ENCODE measurements around the gene KRT83.
"Not testable (repeated sequence)": the region's sequence is repeated elsewhere in the genome, so short reads cannot be mapped to it uniquely, and the experiment has no call there.

Gene KRT83

DNA sequence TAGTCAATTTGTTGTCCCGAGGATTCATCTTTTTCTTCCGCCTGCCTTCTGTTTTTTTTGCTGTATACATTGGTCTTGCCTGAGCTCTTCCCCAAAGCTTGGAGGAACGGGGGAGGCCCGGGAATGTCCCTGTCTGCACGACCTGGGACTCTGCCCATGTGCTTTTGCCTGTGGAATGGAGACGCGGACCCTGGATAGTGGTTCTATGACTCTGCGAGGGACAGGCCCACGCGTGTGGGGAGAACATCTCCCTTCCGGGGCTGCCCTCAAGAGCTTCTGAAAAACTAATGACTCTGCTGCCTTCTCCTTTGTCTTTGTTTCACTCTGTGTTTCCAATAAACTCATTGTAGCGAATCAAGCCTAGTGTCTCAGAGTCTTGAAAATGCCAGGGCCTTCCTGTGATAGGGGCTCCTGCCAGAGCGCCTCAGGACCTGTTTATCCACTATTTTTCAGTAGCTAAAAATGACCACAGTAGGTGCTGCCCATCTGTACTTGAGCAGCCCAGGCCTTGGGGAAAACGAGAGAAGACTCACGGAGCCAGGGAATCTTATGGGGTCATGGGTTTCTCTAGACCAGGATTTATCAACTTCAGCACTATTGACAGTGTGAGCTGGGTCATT is 12.3 kb downstream of the KRT83 start:
- DNase-seq (ENCODE audit: low read depth): no peak

DNA sequence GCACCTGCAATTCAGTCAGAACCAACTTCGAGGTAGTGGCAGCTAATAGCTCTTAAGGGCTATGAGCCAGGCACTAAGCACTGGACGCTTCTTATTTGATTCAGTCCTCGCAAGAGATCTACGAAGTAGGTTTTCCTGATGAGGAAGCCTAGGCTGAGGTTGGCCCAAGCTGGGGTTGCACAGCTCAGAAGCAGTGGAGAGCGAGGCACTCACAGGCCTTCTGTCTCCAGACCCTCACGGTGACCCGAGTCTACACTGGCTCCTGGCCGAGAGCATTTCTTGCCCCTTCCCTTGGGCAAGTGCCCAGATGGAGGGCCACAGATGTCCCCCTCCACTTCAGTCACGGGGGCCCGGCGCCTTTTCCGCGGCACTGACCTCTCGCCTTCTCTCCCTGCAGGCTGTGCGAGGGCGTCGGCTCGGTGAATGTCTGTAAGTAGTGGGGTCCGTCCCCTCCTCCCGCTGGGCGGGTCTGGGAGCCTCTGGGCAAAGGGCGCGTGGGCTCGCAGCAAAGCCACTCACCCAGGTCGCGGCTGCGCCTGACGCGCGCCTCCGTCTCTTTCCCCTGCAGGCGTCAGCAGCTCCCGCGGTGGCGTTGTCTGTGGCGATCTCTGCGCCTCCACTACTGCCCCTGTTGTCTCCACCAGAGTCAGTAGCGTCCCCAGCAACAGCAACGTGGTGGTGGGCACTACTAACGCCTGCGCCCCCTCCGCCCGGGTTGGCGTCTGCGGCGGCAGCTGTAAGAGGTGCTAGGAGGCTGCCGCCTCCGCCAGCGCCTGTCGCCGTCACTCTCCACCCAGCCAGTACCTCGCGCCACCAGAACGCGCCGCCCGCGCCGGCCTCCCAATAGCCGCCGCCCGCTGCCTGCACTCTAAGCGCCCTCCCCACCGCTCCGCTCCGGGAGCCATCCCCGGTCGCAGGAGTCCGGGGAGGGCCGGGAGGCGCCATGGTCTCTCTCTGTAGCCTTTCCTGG is 13.1 kb downstream of the KRT83 start:
- no peak for DNase-seq (ENCODE audit: low read depth)

DNA sequence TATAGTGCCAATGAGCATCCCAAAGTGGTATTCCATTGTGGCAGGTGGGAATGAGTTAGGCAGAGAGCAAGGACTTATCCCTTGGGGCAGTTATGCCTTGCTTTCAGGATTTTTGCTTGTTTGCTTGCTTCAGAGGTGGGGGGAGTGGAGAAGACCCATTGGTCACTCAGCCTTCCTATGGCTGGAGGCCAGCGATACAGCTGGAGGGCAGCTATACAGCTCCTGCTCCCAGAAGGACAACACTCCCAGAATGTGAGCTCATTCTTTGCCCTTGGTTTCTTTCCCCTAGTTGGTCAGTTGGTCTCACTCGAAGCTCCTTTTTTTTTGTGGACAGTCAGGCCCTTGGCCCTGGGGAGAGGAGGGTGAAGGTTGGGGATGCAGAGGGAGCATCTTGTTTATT is 14.5 kb downstream of the KRT83 start:
- no peak for DNase-seq (ENCODE audit: low read depth)

DNA sequence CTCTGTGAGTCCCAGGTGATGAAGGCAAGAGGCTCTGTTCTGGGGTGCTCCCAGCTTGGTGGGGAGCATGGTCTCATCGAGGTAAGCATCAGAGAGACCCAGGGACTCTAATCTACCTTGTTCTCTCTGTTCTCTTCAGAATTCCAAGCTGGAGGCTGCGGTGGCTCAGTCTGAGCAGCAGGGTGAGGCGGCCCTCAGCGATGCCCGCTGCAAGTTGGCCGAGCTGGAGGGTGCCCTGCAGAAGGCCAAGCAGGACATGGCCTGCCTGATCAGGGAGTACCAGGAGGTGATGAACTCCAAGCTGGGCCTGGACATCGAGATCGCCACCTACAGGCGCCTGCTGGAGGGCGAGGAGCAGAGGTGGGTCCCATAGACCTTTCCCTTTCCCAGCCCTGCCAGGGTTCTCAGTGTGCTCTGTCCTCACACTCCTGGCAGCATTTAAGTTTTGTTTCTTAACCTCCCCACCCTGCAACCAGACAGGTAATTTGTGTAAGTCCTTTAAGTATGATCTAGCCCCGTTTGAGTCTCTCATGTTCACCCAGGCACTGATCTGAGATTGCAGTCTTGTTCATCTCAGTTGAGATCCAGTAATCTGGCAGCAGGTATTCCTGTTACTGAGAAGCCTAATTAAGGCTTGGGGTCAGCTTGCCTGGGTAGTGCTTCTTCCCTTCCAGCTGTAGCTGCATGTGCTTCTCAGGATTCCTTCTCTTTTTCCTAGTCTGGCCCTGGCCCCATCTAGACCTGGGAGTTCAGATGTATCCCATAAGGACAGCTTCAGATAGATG is 15.1 kb downstream of the KRT83 start:
- no peak for DNase-seq (ENCODE audit: low read depth)

DNA sequence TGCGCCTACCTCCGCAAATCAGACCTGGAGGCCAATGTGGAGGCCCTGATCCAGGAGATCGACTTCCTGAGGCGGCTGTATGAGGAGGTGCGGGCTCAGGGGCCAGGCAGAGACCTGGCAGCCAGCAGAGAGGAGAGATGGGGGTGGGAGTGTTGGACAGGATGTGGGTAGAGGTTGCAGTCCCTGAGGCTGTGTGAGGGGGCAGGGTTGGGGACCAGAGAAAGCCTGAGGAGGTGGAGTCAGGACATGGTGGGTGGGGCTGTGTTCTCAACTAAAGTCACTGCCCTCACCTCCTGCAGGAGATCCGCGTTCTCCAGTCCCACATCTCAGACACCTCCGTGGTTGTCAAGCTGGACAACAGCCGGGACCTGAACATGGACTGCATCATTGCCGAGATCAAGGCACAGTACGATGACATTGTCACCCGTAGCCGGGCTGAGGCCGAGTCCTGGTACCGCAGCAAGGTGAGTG is 16.2 kb downstream of the KRT83 start:
- DNase-seq (ENCODE audit: low read depth): not testable (repeated sequence)

DNA sequence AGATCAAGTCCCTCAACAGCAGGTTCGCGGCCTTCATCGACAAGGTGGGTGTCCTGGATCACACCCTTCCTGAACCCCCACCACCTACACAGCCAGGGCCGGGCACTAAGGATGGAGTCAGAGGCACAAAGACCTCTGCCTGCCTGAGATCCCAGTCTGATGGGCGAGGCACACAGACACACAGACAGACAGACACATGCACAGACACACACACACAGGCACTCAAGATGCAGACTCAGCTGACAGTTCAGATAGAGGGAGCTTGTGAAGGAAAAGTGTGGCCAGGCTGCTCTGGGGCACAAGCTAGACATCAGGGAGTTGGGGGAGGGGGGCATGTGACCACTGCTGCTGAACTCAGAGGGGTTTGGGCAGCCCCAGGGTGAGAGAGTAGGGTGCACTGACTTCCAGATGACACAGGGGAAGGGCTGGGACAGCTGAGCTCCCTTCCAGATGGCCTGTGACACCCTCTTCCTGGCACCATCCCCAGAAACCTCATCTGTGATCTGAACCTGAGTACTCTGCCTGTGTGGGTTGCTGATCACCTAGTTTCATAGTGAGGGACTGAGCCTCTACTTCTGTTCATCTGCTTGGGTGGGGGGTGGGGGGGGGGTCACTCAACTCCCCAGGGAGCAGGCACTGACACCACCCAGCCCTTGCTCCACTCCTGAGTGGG is 18.8 kb downstream of the KRT83 start:
- not testable (repeated sequence) for DNase-seq (ENCODE audit: low read depth)

DNA sequence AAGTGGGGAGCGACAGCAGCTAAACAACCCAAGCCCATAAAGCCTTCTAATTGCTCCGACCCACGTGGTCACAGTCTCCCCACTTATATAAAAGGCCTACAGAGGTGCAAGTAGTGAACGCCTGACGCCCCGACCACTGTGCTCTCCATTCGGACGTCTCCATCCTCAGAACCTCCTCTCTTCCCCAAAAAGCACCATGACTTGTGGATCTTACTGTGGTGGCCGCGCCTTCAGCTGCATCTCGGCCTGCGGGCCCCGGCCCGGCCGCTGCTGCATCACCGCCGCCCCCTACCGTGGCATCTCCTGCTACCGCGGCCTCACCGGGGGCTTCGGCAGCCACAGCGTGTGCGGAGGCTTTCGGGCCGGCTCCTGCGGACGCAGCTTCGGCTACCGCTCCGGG is 19.5 kb downstream of the KRT83 start:
- not testable (repeated sequence) for DNase-seq (ENCODE audit: low read depth)

DNA sequence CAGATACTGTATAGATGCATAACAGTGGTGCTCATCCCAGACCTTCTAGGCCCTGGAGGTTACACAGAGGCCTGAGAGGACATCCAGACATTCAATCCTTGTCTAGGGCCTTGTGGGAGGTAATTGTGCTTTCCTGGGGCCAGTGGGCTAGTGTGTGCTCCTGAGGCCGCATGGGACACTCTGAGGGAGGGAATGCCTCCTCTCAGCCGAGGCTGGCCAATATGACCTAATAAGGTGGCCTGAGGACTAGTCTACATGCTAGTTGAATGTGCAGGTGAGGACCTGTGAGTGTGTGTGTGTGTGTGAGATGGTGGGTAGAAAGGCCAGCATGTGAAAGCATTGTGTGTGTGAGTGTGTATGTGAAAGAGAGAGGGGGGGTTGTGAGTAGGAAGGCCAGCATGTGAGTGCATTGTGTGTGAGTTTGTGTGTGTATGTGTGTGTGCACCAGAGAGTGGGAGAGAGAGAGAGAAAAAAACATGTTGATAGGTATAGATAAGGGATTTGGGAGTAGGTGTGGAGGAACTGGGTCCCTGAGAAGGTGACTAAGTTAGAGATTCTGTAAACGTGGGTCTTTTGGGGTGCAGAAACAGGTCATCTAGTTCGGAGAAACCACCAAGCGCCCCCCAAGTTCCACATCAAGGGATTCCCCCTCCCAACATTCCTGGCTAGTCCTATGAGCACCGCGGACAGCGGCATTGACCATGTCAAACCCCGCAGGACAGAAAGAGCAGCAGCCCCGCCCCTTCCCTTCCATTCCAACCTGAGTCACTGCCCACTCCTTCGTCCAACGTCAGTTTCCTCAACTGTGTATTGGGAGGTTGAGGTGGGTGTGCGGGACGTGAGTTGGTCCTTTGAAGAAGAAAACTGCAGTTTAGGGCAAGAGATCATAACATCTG is 20.2 kb downstream of the KRT83 start:
- DNase-seq (ENCODE audit: low read depth): no peak

DNA sequence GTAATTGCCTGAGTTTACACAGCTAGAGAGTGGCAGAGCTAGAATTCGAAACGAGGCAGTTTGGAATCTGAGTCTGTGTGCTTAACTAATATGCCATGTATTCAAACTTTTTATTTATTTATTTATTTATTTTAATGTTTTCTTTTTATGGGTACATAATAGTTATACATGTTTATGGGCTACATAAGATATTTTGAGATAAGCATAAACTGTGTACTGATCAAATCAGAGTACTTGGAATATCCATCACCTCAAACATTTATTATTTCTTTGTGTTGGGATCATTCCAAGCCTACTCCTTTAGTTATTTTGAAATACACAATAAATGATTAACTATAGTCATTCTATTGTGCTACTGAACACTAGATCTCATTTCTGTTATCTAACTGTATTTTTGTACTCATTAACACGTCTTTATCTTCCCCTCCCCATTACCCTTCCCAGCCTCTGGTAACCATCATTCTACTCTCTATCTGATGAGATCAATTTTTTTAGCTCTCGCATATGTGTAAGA is 22.5 kb downstream of the KRT83 start:
- DNase-seq (ENCODE audit: low read depth): no peak

- DNase-seq (ENCODE audit: low read depth): no peak
Observed at GRCh38 chr12:52296572-52297215, 24.5 kb downstream of the KRT83 start.

DNA sequence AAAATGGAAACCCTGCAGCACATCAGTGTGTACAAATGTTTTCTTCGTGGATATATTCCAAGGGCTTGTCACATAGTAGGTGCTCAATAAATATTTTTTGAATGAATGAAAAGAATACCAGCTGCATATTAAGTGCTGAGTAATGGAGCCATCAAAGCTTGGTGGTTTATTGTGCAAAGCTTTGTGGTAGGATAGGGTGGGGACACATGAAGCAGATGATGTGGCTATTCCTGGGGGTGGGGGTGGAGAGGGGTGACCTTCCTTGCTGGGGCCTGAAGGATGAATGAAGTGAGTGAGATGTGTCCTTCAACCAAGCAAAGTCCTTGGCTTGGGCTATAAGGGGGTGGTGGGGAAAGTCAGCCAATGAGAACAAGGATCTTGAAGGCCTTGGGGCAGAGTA is 25.5 kb downstream of the KRT83 start:
- no peak for DNase-seq (ENCODE audit: low read depth)

DNA sequence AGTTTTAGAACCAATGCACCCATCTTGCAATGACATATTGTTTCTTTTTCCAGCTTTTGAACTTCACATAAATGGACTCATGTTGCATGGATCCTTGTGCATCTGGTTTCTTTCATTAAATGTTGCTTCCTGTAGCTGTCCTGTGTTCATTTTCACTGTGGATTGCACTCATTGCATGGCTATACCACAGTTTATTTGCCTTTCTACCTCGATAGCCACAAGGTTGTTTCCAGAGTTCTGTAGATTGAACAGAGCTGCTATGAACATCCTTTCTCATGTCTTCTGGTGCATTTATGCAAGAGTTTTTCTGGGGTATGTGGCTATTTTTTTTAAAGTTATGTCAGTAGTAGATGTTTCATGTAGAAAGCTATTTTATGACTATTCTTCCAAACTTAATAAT is 26.4 kb downstream of the KRT83 start:
- DNase-seq (ENCODE audit: low read depth): no peak

DNA sequence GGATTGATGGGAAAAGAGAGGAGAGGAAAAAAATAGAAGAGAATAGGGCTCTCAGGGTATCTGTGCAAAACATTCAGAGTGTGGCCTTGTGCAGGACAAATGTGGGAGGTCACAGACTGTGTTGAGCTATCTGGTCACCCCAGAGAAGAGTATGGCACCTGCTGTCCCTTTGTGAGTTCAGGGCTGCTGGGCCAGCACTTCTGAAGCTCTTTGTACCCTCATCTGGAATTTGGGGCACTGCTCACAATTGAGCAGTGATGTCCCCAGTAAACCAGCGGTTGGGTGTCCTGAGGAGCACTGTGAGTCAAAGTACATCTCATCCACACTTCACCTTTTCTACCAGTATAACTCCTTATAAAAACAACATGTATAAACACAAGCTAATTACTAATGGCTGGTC is 27.3 kb downstream of the KRT83 start:
- DNase-seq (ENCODE audit: low read depth): no peak

DNA sequence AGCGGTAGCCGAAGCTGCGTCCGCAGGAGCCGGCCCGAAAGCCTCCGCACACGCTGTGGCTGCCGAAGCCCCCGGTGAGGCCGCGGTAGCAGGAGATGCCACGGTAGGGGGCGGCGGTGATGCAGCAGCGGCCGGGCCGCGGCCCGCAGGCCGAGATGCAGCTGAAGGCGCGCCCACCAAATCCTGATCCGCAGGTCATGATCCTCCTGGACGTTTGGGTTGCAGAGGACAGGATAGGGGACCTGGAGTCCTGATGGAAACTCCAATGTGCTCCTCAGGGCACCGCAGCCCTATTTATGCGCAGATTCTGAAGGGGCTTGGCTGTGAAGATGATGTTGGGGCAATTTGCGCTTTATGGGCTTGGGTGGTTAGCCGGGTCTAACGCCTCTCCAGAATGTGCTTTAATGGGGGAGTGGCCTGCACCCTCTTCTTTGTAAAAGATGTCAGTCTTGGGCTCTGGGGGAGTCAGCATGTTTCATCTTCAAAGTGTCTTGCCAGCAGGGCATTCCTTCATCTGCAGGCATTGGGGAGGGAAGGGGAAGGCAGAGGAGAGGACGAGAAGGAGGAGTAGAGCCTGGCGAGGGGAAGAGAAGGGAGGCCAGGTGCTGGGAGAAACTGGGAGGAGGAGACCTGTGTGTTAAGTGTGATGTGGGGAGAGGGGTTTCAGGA is 29.8 kb downstream of the KRT83 start, which contains the start of gene KRT81:
KRT81 (minus strand) TSS at position 268 of the 669 bp plus-strand sequence; CDS start at position 199, 69 bp downstream.
- DNase-seq (ENCODE audit: low read depth): no peak

GRCh38 chr12:52290483-52291134 is 30.6 kb downstream of the KRT83 start:
- not testable (repeated sequence) for DNase-seq (ENCODE audit: low read depth)

DNA sequence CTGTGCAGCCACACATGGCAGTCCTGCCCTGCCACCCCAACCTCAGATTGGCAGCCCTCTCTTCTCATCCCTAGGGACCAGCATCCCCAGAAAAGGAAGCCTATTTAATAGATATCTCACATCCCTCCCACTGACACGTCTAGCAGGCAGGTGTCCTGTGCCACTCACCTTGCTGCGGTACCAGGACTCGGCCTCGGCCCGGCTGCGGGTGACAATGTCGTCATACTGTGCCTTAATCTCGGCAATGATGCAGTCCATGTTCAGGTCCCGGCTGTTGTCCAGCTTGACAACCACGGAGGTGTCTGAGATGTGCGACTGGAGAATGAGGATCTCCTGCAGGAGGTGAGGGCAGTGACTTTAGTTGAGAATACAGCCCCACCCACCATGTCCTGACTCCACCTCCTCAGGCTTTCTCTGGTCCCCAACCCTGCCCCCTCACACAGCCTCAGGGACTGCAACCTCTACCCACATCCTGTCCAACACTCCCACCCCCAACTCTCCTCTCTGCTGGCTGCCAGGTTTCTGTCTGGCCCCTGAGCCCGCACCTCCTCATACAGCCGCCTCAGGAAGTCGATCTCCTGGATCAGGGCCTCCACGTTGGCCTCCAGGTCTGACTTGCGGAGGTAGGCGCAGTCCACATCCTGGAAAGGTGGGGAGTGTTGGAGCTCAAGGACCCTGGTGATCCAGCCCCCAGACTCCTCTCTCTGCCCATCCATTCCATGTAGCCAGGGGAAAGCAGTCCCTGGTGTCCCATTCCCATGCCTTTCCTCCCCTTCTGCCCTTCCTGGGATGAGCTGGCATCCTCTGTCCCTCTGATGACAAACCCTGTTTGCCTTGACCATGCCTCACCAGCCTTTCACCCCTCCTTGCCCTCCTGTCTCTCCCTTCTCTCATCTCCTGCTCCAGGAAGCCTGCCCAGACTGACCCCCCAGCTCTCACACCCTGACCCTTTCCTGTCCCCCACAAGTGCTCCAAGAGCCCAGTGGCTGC is 33.1 kb downstream of the KRT83 start:
- DNase-seq (ENCODE audit: low read depth): not testable (repeated sequence)

Measured in stimulated activated CD8-positive, alpha-beta memory T cell treated with anti-CD3 and anti-CD28 coated beads, Interleukin-12 subunit alpha, Interleukin-12 subunit beta, amount 100 ng/mL, for 4 hours (primary cell).